BJ (cell line): ENCODE measurements around the gene LENG1. TPM values are rescaled to one million over a fixed set of nuclear protein-coding genes. Genes with fewer than 3 reads are reported as not detected.

Experiments used
- CTCF ChIA-PET: fragments of 350-600 bp; formaldehyde crosslinking; extraction: SDS; loops from one replicate; lab custom pipeline; 2021; ENCODE audit warnings: antibody characterized with exemption, inconsistent platforms; lab: Yijun Ruan, JAX
- POLR2A ChIA-PET: fragments of 300-600 bp; sonication (Branson Sonifier 250); formaldehyde crosslinking; extraction: SDS; loops from one replicate; lab custom pipeline; 2021; ENCODE audit warnings: antibody characterized with exemption; lab: Charles Lee
- DNase-seq: peaks from one replicate; pipeline ENCODE4 v3.0.0-alpha.2; 2011; ENCODE audit warnings: low read depth
- H3K27me3 ChIP-seq: 2 replicates; pipeline ENCODE4 v1.6.0; 2011; ENCODE audit warnings: low read length; ENCODE audit not compliant: control insufficient read depth, insufficient read depth
- H3K36me3 ChIP-seq: 2 replicates; pipeline ENCODE4 v1.5.1; 2011; ENCODE audit warnings: low read length; ENCODE audit not compliant: control insufficient read depth, insufficient read depth
- H3K4me3 ChIP-seq: 2 replicates; pipeline ENCODE4 v1.5.1; 2011; ENCODE audit warnings: low read depth, mild to moderate bottlenecking, control low read depth, low read length
- CTCF ChIP-seq: IDR thresholded peaks from 2 replicates; pipeline ENCODE4 v1.5.1; 2011; ENCODE audit warnings: low read depth, mild to moderate bottlenecking, control low read depth, inconsistent platforms, low read length, moderate library complexity; ENCODE audit not compliant: insufficient read depth
- polyA plus RNA-seq: library from polyadenylated mRNA; depleted of rRNA; stranded (reverse); fragments of >200 nt; gene quantifications from 2 replicates; pipeline ENCODE4 v1.2.3, GENCODE V29; 2011

Gene LENG1
- polyA plus RNA-seq, 1 experiment: 4.4 TPM

DNA sequence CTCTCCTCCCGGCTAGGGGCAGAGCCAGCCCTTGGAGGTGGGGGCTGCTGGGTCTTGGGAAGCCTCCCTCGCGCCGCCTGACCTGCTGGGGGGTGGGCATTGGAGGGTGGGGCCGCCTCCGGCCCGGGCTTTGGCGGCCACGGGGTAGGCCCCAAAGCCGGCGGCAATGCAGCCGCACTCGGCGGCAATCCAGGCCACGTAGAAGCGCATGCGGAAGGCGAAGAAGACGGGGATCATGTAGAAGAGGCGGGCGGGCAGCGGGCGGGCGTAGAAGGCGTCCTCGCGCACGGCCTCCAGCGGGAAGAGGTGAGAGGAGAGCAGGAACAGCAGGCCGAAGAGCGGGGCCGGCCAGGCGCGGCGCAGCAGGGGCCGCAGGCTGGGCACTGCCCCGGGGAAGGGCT, 21.2 kb upstream of the LENG1 start:
- peaks cover 32% of the 10 kb centered on the region for H3K36me3 ChIP-seq
- POLR2A ChIA-PET: no interaction called here
- no peak overlapping the region for H3K4me3 ChIP-seq
- CTCF ChIA-PET: interaction anchor here (1.1 to 1.9 kb wide), 3 partner anchors 10 to 52 kb away, joined by 3 to 10 read pairs (median 4); no protein-coding TSS in a partner anchor
- no peak for DNase-seq
- no peaks in the 10 kb centered on the region for H3K27me3 ChIP-seq
- TF ChIP-seq CTCF: no peak

DNA sequence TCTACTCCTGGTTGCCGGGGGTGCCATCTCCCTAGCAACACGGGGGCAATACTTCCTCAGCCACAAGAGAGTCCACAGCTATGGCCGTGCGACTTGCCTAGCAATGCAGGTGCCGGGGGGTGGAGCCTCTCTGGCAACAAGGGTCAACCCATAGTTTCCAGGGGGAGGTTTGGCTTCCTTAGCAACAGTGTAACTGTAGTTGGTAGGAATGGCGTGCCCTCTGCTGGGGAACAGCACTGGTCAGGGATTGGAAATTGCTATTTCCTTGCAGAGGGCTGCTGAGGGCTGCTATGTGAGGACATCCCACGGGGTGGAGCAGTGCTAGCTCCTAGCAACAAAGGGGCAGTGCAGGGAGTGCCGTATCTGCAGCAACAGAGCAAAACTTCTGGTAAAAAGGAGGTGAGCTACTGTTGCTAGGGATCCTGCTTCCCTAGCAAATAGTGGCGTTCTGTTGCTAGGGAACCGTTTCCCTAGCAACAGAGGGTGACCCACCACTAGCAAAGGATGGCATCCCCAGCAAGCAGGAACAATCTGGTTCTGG, 20.5 kb upstream of the LENG1 start:
- no peak for DNase-seq
- TF ChIP-seq CTCF: peak; percentile 37; the same call in 1 of the 2 replicates
- Histone ChIP-seq H3K4me3 (no peak overlapping the region), H3K36me3 (peaks cover 34% of the 10 kb centered on the region), H3K27me3 (no peaks in the 10 kb centered on the region)
- ChIA-PET POLR2A (no interaction called here), CTCF (interaction anchor here (1.1 to 1.9 kb wide), 4 partner anchors 10 to 52 kb away, joined by 3 to 10 read pairs (median 4); no protein-coding TSS in a partner anchor)

GRCh38 chr19:54179262-54179852, 19.8 kb upstream of the LENG1 start:
- H3K36me3 ChIP-seq: peaks cover 34% of the 10 kb centered on the region
- CTCF ChIA-PET: interaction anchor here (1.1 to 1.9 kb wide), 3 partner anchors 9 to 53 kb away, joined by 3 to 10 read pairs (median 4); no protein-coding TSS in a partner anchor
- POLR2A ChIA-PET: no interaction called here
- no peaks in the 10 kb centered on the region for H3K27me3 ChIP-seq
- DNase-seq: no peak
- no peak overlapping the region for H3K4me3 ChIP-seq
- TF ChIP-seq CTCF: no peak

DNA sequence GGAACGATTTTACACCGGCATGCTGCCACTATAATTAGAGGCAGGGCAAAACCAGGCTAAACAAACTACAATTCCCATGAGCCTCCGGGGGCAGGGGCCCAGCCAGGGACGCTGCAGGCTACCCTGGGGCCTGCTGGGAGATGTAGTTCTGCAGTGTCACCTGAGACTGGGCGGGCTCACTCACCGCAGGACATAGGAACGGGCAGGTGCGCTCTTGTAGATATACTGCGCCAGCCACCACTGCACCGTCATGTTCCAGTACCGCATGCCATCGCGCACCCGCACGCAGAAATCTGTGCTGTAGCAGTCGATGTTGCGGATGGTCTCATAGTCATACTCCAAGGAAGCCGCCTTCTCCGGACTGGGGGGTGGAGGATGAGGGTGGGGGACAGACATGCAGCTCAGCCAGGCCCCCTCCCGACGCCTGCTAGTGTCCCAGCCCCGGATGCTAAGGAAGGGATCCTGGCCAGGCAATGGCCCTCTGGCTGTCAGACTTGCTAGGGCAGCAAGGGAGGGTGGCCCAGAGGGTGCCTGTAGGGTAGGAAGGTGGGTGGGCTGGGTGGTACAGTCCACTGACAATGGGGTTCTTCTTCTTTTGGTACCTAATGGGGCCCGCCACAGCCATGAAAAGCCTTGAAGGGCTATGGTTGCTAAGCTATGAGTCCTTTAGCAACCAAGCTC, 19.2 kb upstream of the LENG1 start:
- DNase-seq: no peak
- TF ChIP-seq CTCF: no peak
- Histone ChIP-seq H3K27me3 (no peaks in the 10 kb centered on the region), H3K36me3 (peaks cover 34% of the 10 kb centered on the region), H3K4me3 (no peak overlapping the region)
- CTCF ChIA-PET: interaction anchor here (1.9 kb wide), 1 partner anchor 54 kb away, joined by 10 read pairs; no protein-coding TSS in a partner anchor
- POLR2A ChIA-PET: no interaction called here
